Keratinocyte (primary cell): Measurements from ENCODE around the gene COPS8. TPM values are rescaled to one million over a fixed set of nuclear protein-coding genes. Genes with fewer than 3 reads are reported as not detected.
A peak's percentile ranks its signal among the peaks of the same experiment; 100 is the strongest.

Experiments
- DNase-seq: peaks from one replicate; pipeline ENCODE4 v3.0.0-alpha.2; 2011; ENCODE audit warnings: low read depth, missing footprints, low spot score
- FAIRE-seq: peaks from 2 replicates; lab custom pipeline; 2011; peaks lifted over from hg19 to GRCh38; lab: Jason Lieb, UNC
- H2AFZ ChIP-seq: 2 replicates; pipeline ENCODE4 v1.6.0; 2012; ENCODE audit warnings: low read length, control low read depth, inconsistent platforms; ENCODE audit not compliant: control insufficient read depth
- H3K27ac ChIP-seq: 2 replicates; pipeline ENCODE4 v1.5.1; 2011; ENCODE audit warnings: low read length; ENCODE audit not compliant: control insufficient read depth, insufficient read depth
- H3K27me3 ChIP-seq: 3 replicates; pipeline ENCODE4 v1.6.0; 2011; ENCODE audit warnings: low read length; ENCODE audit not compliant: control insufficient read depth, insufficient read depth; ENCODE audit errors: extremely low read depth
- H3K36me3 ChIP-seq, 2 experiments: 2 replicates in 1 of 2; 3 replicates in 1 of 2; pipeline ENCODE4 v1.5.1; 2011; ENCODE audit warnings: low read length in 2 of 2, mild to moderate bottlenecking in 1 of 2; ENCODE audit not compliant: control insufficient read depth in 2 of 2, insufficient read depth in 2 of 2; ENCODE audit errors: extremely low read depth in 1 of 2
- H3K4me1 ChIP-seq: 3 replicates; pipeline ENCODE4 v1.5.1; 2011; ENCODE audit warnings: low read length; ENCODE audit not compliant: control insufficient read depth, insufficient read depth; ENCODE audit errors: extremely low read depth
- H3K4me2 ChIP-seq: 3 replicates; pipeline ENCODE4 v1.6.0; 2011; ENCODE audit warnings: low read depth, low read length; ENCODE audit not compliant: control insufficient read depth, insufficient read depth; ENCODE audit errors: extremely low read depth
- H3K4me3 ChIP-seq, 3 experiments: fragments of 200-600 bp in 1 of 3; sonication (generic) in 1 of 3; 2 replicates in 2 of 3; 3 replicates in 1 of 3; pipeline ENCODE4 v1.5.1; 2011 to 2016; ENCODE audit warnings: low read length in 3 of 3, mild to moderate bottlenecking in 3 of 3, control low read depth in 2 of 3, inconsistent platforms in 1 of 3, low read depth in 1 of 3, mixed read lengths in 1 of 3, mixed run types in 1 of 3, moderate library complexity in 1 of 3; ENCODE audit not compliant: control insufficient read depth in 2 of 3, insufficient read depth in 2 of 3; ENCODE audit errors: extremely low read depth in 1 of 3
- H3K79me2 ChIP-seq: 2 replicates; pipeline ENCODE4 v1.6.0; 2012; ENCODE audit warnings: low read length; ENCODE audit not compliant: control insufficient read depth, insufficient read depth
- H3K9ac ChIP-seq: 3 replicates; pipeline ENCODE4 v1.6.0; 2011; ENCODE audit warnings: low read length; ENCODE audit not compliant: control insufficient read depth, insufficient read depth; ENCODE audit errors: extremely low read depth
- H3K9me1 ChIP-seq: 3 replicates; pipeline ENCODE4 v1.6.0; 2011; ENCODE audit warnings: low read length; ENCODE audit not compliant: control insufficient read depth, insufficient read depth; ENCODE audit errors: extremely low read depth
- H3K9me3 ChIP-seq: 2 replicates; pipeline ENCODE4 v1.5.1; 2012; ENCODE audit warnings: low read depth, low read length; ENCODE audit not compliant: control insufficient read depth
- H4K20me1 ChIP-seq: 3 replicates; pipeline ENCODE4 v1.6.0; 2011; ENCODE audit warnings: low read length; ENCODE audit not compliant: control insufficient read depth, insufficient read depth; ENCODE audit errors: extremely low read depth
- EZH2 ChIP-seq: IDR thresholded peaks from one replicate; pipeline ENCODE4 v1.6.1; 2012; ENCODE audit warnings: inconsistent platforms, mild to moderate bottlenecking, low read length, moderate library complexity
- dilution Hi-C: fragments of 300-500 bp; cut with MboI; formaldehyde crosslinking; loops from one replicate; pipeline ENCODE4 v1.7.0; 2020; ENCODE audit warnings: low sequenced_read_pairs; ENCODE audit not compliant: extremely low pct_ligation_motif_present
- polyA plus RNA-seq, 5 experiments: library from polyadenylated mRNA; depleted of rRNA in 3 of 5; stranded (reverse) in 3 of 5; stranded (forward) in 1 of 5; unstranded in 1 of 5; fragments of >200 nt; gene quantifications; 1 replicate in 1 of 5; 2 replicates in 3 of 5; 3 replicates in 1 of 5; pipeline versions ENCODE4 v1.2.1 to v1.2.3, GENCODE V29; 2011 to 2012; ENCODE audit warnings: missing spikeins in 2 of 5, low read depth in 1 of 5, low replicate concordance in 1 of 5
- TF ChIP-seq, protein P1 (sequence below), 3 experiments: IDR thresholded peaks in 1 of 3; conservative IDR thresholded peaks in 1 of 3; optimal IDR thresholded peaks in 1 of 3; 2 replicates in 2 of 3; 3 replicates in 1 of 3; pipeline versions ENCODE3 to v1.5.1; 2011; ENCODE audit warnings: low read length in 3 of 3, mild to moderate bottlenecking in 3 of 3, moderate library complexity in 2 of 3, control low read depth in 1 of 3, inconsistent platforms in 1 of 3; ENCODE audit not compliant: insufficient read depth in 2 of 3; ENCODE audit errors: extremely low read depth in 1 of 3

COPS8 gene
- polyA plus RNA-seq, 1 donor (not counting 4 experiments of a cell fraction or from before 2014, with no cell fraction given) = 136 TPM

DNA sequence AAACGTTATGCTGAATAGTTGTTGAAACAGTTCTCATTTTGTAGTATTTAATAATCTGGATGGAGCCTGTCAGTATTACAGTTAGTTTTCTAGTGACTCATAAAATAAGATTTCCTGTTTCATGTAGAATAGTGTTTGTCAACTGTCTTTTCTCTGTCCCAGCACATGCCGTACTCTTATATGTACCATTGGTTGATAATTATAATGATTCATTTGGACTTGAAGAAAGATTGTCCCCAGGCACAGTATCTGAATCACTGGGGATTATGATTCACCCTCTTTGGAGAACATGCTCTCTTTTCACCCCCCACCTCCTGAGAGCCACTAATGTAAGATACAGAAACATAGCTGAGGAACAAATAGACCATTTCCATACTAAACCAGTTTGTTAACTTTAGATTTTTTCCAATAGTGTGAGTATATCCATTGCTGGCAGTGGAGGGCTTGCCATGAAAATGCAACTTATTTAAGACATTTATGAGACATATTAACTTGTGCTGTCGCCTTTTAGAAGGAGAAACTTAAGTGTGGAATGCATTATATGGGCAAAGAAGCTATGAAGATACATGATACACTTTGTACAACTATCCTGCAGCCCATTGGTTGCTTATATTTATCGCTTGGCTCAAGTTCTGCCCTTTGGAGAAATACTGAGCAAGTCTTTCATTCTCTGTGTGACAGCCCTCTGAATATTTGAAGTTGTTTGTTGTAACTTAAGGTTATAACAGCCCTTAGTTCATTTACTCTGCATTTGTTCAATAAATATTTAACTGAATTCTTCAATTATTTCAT, 12.4 kb downstream of the COPS8 start:
- no peaks in the 10 kb centered on the region for H3K27me3 ChIP-seq
- DNase-seq = peak; percentile 88
- peaks cover 3 to 33% of the 10 kb centered on the region in 2 experiments for H3K36me3 ChIP-seq
- peak; percentile 83 for FAIRE-seq
- peak overlapping the region in 1 of 3 experiments; percentile 27 for H3K4me3 ChIP-seq
- peaks cover 14% of the 10 kb centered on the region for H3K79me2 ChIP-seq
- H3K9me3 ChIP-seq = no peaks in the 10 kb centered on the region
- dilution Hi-C loops = no loop called here
- H3K9ac ChIP-seq = no peak overlapping the region
- H2AFZ ChIP-seq = no peak overlapping the region
- peak overlapping the region; percentile 91 for H3K27ac ChIP-seq
- H3K4me2 ChIP-seq = peak overlapping the region; percentile 62
- TF ChIP-seq EZH2 = no peak
- H3K4me1 ChIP-seq = peaks cover 39% of the 10 kb centered on the region
- H3K9me1 ChIP-seq = no peaks in the 10 kb centered on the region
- no peaks in the 10 kb centered on the region for H4K20me1 ChIP-seq

DNA sequence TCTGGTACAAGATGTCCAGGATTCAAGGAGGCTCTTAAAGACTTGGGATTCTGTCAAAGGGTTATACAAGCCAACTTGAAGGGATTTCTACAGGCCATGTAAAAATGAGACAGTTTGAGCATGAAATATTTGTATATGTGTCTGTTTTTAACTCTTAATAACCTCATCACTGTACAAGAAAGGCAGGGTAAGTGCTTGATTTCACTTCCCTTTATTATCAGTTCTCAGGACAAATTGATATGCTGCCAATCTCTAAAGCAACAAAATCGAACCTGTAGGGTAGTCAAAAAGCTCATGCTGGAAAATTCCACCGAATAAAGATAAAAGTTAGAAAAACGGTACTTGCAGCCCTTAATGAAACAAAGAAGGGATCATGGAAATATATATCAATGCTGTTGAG, 14.1 kb downstream of the COPS8 start:
- DNase-seq (no peak), FAIRE-seq (peak; percentile 23)
- peaks cover 5 to 24% of the 10 kb centered on the region in 2 experiments for H3K36me3 ChIP-seq
- no peaks in the 10 kb centered on the region for H3K9me1 ChIP-seq
- H2AFZ ChIP-seq = no peak overlapping the region
- H3K4me1 ChIP-seq = peaks cover 36% of the 10 kb centered on the region
- TF ChIP-seq EZH2 = no peak
- TF ChIP-seq, protein P1, sequence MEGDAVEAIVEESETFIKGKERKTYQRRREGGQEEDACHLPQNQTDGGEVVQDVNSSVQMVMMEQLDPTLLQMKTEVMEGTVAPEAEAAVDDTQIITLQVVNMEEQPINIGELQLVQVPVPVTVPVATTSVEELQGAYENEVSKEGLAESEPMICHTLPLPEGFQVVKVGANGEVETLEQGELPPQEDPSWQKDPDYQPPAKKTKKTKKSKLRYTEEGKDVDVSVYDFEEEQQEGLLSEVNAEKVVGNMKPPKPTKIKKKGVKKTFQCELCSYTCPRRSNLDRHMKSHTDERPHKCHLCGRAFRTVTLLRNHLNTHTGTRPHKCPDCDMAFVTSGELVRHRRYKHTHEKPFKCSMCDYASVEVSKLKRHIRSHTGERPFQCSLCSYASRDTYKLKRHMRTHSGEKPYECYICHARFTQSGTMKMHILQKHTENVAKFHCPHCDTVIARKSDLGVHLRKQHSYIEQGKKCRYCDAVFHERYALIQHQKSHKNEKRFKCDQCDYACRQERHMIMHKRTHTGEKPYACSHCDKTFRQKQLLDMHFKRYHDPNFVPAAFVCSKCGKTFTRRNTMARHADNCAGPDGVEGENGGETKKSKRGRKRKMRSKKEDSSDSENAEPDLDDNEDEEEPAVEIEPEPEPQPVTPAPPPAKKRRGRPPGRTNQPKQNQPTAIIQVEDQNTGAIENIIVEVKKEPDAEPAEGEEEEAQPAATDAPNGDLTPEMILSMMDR (optimal IDR thresholded peaks at IDR 0.05 in 1 of 3, IDR thresholded peaks at IDR 0.05 in 1 of 3, conservative IDR thresholded peaks at IDR 0.05 in 1 of 3; ENCODE audit: extremely low read depth in 1 of 3, insufficient read depth in 2 of 3, low read length in 3 of 3) = no peak
- H3K9ac ChIP-seq = no peak overlapping the region
- no peaks in the 10 kb centered on the region for H3K9me3 ChIP-seq
- no peaks in the 10 kb centered on the region for H3K79me2 ChIP-seq
- no peak overlapping the region for H3K4me3 ChIP-seq
- no peaks in the 10 kb centered on the region for H4K20me1 ChIP-seq
- H3K4me2 ChIP-seq = no peak overlapping the region
- dilution Hi-C loops = no loop called here
- no peaks in the 10 kb centered on the region for H3K27me3 ChIP-seq
- H3K27ac ChIP-seq = no peak overlapping the region
